Neutrophil (primary cell): ENCODE measurements around the gene PRDM16.

ENCODE experiments used
- H3K27ac ChIP-seq: fragments of 200-600 bp; sonication (generic); 2 replicates; pipeline ENCODE4 v1.5.1; 2016; ENCODE audit warnings: mild to moderate bottlenecking, moderate library complexity
- H3K27me3 ChIP-seq: fragments of 200-600 bp; sonication (generic); 2 replicates; pipeline ENCODE4 v1.6.0; 2016; ENCODE audit warnings: mild to moderate bottlenecking
- H3K36me3 ChIP-seq: fragments of 200-600 bp; sonication (generic); 2 replicates; pipeline ENCODE4 v1.5.1; 2017
- H3K4me1 ChIP-seq, 2 experiments: fragments of 200-600 bp in 1 of 2; sonication (generic) in 1 of 2; 1 replicate in 1 of 2; 2 replicates in 1 of 2; pipeline versions ENCODE4 v1.5.1 to v1.6.1; 2013 to 2016; ENCODE audit warnings: low read depth in 1 of 2, low read length in 1 of 2, mild to moderate bottlenecking in 1 of 2, moderate library complexity in 1 of 2; ENCODE audit not compliant: control insufficient read depth in 1 of 2, insufficient read depth in 1 of 2
- H3K4me3 ChIP-seq, 2 experiments: fragments of 200-600 bp in 1 of 2; sonication (generic) in 1 of 2; 1 replicate in 1 of 2; 2 replicates in 1 of 2; pipeline ENCODE4 v1.5.1; 2013 to 2016; ENCODE audit warnings: low read depth in 1 of 2, low read length in 1 of 2, mild to moderate bottlenecking in 1 of 2, moderate library complexity in 1 of 2
- H3K9me3 ChIP-seq: fragments of 200-600 bp; sonication (generic); 2 replicates; pipeline ENCODE4 v1.5.1; 2016
- CTCF ChIP-seq: fragments of 200-600 bp; sonication (generic); IDR thresholded peaks from 2 replicates; pipeline ENCODE4 v1.5.1; 2016; ENCODE audit warnings: antibody characterized with exemption

The PRDM16 gene

GRCh38 chr1:3082571-3083516 is 13.8 kb downstream of the PRDM16 start:
- Histone ChIP-seq H3K4me3 (no peak overlapping the region), H3K27me3 (peaks cover 33% of the 10 kb centered on the region), H3K27ac (no peak overlapping the region), H3K9me3 (no peaks in the 10 kb centered on the region), H3K36me3 (no peaks in the 10 kb centered on the region), H3K4me1 (no peaks in the 10 kb centered on the region)
- TF ChIP-seq CTCF, result no peak

GRCh38 chr1:3084154-3084553 is 15.2 kb downstream of the PRDM16 start:
- no peaks in the 10 kb centered on the region for H3K36me3 ChIP-seq
- H3K27me3 ChIP-seq, result peaks cover 20% of the 10 kb centered on the region
- H3K4me3 ChIP-seq, result no peak overlapping the region
- TF ChIP-seq CTCF, result no peak
- H3K9me3 ChIP-seq, result no peaks in the 10 kb centered on the region
- no peak overlapping the region for H3K27ac ChIP-seq
- H3K4me1 ChIP-seq, result no peaks in the 10 kb centered on the region

DNA sequence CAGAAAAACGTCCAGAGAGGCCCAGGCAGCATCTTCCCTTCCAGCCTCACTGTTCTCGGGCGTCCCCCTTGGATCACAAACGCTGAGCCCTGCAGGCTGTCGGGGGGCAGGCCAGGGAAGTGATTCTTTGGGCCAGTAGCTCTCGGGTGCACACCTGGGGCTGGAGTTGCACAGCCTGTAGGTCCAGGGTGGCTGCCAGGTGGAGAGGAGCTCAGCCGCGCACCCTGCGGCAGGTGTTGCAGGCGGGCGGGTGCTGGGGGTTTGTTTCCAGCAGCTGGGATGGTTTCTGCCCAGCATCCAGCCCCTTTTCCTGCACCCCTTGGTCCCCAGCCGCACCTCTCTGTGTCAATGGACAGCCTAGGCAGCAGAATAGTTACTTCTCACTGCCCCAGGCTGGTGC is 15.7 kb downstream of the PRDM16 start:
- no peaks in the 10 kb centered on the region for H3K9me3 ChIP-seq
- TF ChIP-seq CTCF, result no peak
- no peak overlapping the region for H3K4me3 ChIP-seq
- peaks cover 15% of the 10 kb centered on the region for H3K27me3 ChIP-seq
- H3K27ac ChIP-seq, result no peak overlapping the region
- no peaks in the 10 kb centered on the region for H3K4me1 ChIP-seq
- H3K36me3 ChIP-seq, result no peaks in the 10 kb centered on the region

DNA sequence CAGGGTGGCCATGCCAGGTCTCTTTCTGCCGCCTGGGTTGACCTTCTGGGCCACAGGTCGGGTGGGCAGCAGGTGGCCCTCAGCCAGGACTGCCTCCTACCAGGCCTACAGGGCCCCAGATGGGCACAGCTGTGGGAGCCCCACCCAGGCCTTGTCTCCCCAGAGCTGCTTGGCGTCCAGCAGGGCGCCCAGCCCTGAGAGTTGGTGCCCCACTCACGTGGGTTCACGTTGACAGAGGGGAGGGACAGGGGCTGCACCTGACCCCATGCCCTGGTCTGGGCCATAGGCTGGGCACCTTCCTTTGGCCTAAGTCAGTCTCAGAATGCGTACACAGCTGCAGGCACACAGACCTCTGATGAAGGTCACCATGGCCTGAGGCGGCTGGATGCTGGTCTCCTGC is 16.7 kb downstream of the PRDM16 start:
- TF ChIP-seq CTCF, result no peak
- no peaks in the 10 kb centered on the region for H3K4me1 ChIP-seq
- H3K9me3 ChIP-seq, result no peaks in the 10 kb centered on the region
- H3K27me3 ChIP-seq, result peaks cover 5% of the 10 kb centered on the region
- H3K36me3 ChIP-seq, result no peaks in the 10 kb centered on the region
- no peak overlapping the region for H3K27ac ChIP-seq
- H3K4me3 ChIP-seq, result no peak overlapping the region

GRCh38 chr1:3086272-3086974 is 17.4 kb downstream of the PRDM16 start:
- no peak overlapping the region for H3K4me3 ChIP-seq
- H3K4me1 ChIP-seq, result no peaks in the 10 kb centered on the region
- H3K9me3 ChIP-seq, result no peaks in the 10 kb centered on the region
- no peaks in the 10 kb centered on the region for H3K36me3 ChIP-seq
- H3K27ac ChIP-seq, result no peak overlapping the region
- H3K27me3 ChIP-seq, result peaks cover 1% of the 10 kb centered on the region
- no peak for TF ChIP-seq CTCF
